SIG-M5 treated with dmso at 0.1 percent for 504 hours (cell line): Measurements from ENCODE around the gene GON4L.
"Not testable (repeated sequence)": the region's sequence is repeated elsewhere in the genome, so short reads cannot be mapped to it uniquely, and the experiment has no call there.

Experiments used
- DNase-seq: peaks from one replicate; lab custom pipeline; 2025; ENCODE audit not compliant: unreplicated experiment; lab: John Stamatoyannopoulos, UW

The GON4L gene

DNA sequence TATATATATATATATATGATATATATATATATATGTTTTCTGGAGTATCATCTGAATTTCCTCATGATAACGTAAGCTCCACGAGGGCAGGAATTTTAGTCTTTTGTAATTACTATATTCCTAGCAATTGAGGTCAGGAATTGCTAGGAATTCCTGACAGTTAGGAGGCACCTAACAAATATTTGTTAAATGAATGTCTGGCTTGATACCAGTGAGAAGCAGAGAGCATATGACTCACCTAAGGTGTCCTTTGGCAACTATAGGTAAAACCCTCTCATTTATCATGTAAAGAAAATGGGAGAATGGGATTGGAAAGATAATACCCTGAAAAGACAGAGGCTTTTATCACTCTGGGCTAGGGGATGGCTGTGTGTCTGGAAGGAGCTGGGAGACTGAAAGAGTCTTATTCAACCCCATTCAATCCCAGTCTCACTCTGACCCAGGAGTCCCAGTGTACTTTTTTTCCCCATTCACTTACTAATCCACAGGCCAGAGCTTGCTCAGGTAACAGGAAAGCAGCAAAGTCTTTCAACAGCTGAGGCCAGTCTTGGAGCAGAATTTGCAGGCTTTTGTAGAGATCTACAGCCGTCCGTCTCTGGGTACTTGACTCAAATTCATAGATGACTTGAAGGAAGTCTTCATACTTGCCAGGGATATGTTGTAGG is 96.9 kb downstream of the GON4L start:
- DNase-seq = no peak

- not testable (repeated sequence) for DNase-seq
Observed at GRCh38 chr1:155759017-155759416, 98.0 kb downstream of the GON4L start.

- DNase-seq = not testable (repeated sequence)
Observed at GRCh38 chr1:155748141-155748540, 108.9 kb downstream of the GON4L start.

DNA sequence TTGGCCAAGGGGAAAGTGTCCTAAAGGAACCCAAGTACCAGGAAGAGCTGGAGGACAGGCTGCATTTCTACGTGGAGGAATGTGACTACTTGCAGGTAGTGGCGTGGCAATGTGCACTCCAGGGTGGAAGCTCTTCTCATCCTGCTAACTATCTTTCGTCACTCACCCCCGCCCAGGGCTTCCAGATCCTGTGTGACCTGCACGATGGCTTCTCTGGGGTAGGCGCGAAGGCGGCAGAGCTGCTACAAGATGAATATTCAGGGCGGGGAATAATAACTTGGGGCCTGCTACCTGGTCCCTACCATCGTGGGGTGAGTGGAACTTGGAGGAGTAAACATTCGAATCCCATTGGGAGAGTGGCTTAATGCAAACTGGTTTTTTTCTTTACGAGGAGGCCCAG is 109.4 kb downstream of the GON4L start:
- not testable (repeated sequence) for DNase-seq

DNA sequence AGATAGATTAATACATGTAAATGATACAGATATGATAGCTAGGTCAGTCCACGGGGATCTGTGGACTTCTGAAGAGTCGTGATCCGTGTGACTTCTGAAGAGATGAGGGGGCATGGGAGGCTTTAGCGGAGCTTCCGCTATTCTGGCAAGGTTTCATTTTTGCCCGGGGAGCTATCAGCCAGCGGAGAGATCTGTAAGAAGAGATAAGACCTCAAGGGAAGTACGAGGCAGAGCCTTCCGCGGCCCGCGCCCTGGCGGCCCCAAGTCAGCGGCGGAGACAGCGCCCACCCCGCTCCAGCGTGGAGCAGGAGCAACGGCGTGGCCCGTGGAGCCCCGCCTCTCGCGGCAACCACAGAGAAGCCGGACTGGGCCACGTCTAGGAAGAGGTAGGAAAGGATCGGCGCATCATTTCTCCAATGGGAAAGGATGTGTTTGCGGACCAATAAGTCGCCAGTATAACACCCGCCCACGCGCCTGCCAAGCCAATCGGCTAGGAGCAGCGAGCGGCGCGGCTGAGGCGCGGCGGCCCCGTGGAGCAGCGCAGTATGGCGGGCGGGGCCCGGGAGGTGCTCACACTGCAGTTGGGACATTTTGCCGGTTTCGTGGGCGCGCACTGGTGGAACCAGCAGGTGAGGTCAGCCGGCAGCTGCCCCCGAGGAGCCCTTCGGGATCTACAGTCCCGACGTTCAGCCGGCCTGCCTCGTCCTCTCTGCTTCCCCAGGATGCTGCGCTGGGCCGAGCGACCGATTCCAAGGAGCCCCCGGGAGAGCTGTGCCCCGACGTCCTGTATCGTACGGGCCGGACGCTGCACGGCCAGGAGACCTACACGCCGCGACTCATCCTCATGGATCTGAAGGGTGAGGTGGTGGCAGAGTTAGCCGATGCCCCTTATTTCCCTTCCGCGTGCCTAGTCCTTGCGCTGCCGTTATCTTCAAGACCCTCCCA is 111.5 kb downstream of the GON4L start:
- DNase-seq = peak; percentile 99

- no peak for DNase-seq
Observed at GRCh38 chr1:155744711-155745283, 112.2 kb downstream of the GON4L start.

GRCh38 chr1:155741908-155742307 is 115.1 kb downstream of the GON4L start:
- DNase-seq = no peak

- DNase-seq = no peak
Observed at GRCh38 chr1:155740995-155741394, 116.0 kb downstream of the GON4L start.

DNA sequence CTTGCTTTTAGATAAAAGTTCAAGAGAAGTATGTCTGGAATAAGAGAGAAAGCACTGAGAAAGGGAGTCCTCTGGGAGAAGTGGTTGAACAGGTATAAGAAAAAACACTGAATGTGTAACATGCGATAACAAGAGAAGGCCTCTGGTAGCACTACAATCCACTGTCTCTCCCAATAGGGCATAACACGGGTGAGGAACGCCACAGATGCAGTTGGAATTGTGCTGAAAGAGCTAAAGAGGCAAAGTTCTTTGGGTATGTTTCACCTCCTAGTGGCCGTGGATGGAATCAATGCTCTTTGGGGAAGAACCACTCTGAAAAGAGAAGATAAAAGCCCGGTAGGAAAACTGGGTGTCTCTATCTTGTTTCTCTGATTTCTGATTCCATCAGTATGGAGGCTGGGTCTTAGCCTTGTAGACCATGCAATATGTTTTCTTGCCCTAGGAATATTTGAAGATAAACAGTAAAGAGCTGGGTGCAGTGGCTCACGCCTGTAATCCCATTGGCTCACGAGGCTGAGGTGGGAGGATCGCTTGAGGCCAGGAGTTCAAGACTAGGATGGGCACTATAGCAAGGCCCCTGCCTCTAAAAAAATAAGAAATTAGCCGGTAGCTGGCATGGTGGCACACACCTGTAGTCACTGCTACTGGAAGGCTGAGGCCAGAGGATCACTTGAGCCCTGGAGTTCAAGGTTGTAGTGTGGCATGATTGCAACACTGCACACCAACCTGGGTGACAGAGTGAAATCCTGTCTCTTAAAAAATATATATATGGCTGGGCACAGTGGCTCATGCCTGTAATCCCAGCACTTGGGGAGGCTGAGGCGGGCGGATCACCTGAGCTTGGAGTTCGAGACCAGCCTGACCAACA is 127.7 kb downstream of the GON4L start:
- DNase-seq = peak; percentile 60

DNA sequence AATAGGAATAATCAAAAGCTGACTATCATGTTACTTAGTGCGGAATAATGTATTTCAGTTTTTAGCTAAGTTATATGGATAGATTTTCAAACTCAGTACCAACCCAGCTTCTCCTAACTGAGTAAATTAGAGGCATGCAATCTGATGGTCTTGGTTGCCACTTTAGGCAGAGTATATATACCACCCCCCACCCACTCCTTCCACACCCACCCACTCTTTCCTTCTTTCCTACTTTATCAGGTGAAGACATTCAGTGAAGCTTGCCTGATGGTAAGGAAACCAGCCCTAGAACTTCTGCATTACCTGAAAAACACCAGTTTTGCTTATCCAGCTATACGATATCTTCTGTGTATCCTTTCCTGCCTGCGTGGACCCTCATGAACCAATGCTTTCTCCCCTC is 131.9 kb downstream of the GON4L start:
- DNase-seq = no peak

DNA sequence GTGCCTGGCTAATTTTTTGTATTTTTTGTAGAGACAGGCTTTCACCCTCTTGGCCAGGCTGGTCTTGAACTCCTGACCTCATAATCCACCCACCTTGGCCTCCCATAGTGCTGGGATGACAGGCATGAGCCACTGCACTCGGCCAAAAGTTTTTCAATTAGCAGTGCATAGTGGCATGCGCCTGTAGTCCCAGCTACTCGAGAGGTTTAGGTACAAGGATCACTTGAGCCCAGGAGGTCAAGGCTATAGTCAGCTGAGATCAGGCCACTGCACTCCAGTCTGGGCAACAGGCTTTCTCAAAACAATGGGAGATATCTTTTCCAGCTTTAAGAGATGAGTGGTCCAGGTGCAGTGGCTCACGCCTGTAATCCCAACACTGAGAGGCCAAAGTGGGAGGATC is 137.3 kb downstream of the GON4L start:
- DNase-seq = no peak

- not testable (repeated sequence) for DNase-seq
Observed at GRCh38 chr1:155718524-155719115, 138.4 kb downstream of the GON4L start.

- no peak for DNase-seq
Observed at GRCh38 chr1:155717041-155717440, 140.0 kb downstream of the GON4L start.

DNA sequence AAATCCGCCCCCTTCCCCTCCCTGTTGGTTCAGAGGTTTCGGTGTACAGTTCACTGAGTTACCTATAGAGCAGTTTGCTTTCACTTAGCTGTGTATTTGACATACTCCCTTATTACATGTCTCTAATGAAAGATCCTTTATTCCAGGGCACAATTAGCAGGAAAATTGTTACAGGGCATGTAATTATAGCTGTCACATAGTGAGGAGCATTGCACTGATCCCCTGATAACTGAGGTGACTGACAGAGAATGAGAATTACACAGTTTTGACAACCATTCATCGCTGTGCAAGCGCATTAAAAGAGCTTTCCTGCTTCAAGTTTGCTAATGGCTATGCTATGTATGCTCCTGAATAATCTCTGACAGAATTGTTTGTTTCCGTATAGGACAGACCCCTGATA is 141.2 kb downstream of the GON4L start:
- DNase-seq = no peak

GRCh38 chr1:155715056-155715455 is 142.0 kb downstream of the GON4L start:
- not testable (repeated sequence) for DNase-seq

GRCh38 chr1:155713075-155713474 is 143.9 kb downstream of the GON4L start:
- no peak for DNase-seq

GRCh38 chr1:155712636-155713035 is 144.4 kb downstream of the GON4L start:
- not testable (repeated sequence) for DNase-seq

DNA sequence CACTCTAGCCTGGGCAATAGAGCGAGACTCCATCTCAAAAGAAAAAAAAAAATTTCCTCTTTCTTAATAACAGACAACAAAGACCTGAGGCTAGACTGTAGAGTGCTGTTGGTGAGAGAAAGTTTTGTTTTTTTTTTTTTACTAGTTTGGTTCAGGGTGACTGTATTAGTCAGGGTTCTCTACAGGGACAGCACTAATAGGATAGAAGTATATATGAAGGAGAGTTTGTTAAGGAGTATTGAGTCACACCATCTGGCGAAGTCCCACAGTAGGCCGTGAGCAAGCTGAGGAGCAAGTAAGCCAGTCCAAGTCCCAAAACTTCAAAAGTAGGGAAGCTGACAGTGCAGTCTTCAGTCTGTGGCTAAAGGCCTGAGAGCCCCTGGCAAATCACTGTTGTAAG is 145.6 kb downstream of the GON4L start:
- not testable (repeated sequence) for DNase-seq

- no peak for DNase-seq
Observed at GRCh38 chr1:155709391-155709790, 147.6 kb downstream of the GON4L start.

GRCh38 chr1:155706139-155706538 is 150.9 kb downstream of the GON4L start:
- DNase-seq = no peak
